ENCODE results near the gene B4GALNT3. TPM values are rescaled to one million over a fixed set of nuclear protein-coding genes. Genes with fewer than 3 reads are reported as not detected.
A peak's percentile ranks its signal among the peaks of the same experiment; 100 is the strongest.

The B4GALNT3 gene
- total and polyA plus RNA-seq, 2 experiments from 2014 or later = 2.8 to 15.8 TPM

DNA sequence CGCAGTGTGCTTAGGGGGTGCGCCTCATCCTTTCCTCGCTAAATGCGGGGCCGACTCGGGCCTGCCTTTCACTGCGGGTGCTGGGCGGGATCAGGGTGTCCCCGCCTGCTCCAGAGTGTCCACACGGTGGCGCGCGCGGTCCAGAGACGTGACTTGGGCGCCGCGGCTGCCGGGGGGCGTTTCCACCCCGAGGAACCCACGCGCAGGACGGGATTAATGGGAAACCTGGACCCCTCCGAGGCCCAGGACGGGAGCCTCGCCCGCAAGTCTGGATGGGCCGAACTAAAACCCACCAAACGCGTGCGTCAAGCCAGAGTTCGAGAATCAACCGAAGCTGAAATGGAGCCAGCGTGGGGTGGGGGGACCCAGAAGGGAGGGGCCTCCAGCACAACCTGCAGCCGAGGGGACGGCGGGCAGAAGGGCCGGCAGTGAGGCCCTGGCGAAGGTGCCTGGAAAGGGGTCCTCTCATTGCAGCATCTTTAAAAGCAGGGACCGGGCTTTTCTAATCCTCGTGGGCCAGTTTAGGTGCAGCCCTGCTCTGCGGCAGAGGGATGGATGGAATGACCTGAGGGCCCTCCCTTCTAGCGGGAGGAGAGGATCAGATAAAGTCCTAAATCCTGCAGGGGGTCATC, 110.2 kb downstream of the B4GALNT3 start (continued):
- TF ChIP-seq CREB1 (CRISPR knock-in tag; IDR thresholded peaks at IDR 0.05; ENCODE audit: low read depth) = no peak
- no peak for TF ChIP-seq EZH2 (IDR thresholded peaks at IDR 0.05; ENCODE audit: low read depth, unreplicated experiment)
- TF ChIP-seq STAT1 (IDR thresholded peaks at IDR 0.05; ENCODE audit: unreplicated experiment) = no peak
- TF ChIP-seq POLR2AphosphoS5 (IDR thresholded peaks at IDR 0.05; ENCODE audit: low read depth) = peak; percentile 22; the same call in 1 of the 2 replicates
- TF ChIP-seq JUNB (IDR thresholded peaks at IDR 0.05; ENCODE audit: unreplicated experiment) = no peak
- TF ChIP-seq ZNF114 (CRISPR knock-in tag; IDR thresholded peaks at IDR 0.05) = no peak

DNA sequence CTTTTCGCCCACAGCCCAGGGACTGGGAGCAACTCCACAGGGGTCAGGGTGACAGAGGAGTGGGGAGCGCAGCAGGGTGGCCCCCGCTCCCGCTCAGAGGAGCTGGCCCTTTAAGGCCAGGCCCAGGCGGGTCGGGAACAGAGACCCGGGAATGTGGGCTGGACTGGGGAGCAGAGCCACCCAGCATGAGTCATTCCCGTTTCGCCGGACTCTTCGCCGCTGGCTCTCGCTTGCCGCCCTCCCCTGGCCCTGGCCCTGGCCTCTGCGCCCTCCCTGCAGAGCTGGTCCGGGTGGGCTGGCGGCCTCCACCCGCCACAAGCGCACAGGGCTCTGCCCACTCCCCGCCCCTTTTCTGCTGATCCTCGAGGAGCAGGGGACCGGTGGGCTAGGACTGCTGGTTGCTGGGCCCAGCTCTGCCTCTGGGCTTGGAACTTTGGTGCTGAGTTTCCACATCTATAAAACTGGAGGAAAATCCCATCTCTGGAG, 110.7 kb downstream of the B4GALNT3 start:
- Mint-ChIP-seq H3K36me3 (ENCODE audit: low read depth) (no peaks in the 10 kb centered on the region; the same call in 2 of the 3 replicates), H3K9me3 (no peaks in the 10 kb centered on the region; the same call in 2 of the 3 replicates), H3K4me3 (peak overlapping the region; percentile 82), H3K27ac (no peak overlapping the region), H3K27me3 (ENCODE audit: insufficient read depth, low read depth, poor library complexity) (peaks cover 14% of the 10 kb centered on the region), H3K4me1 (peaks cover 8% of the 10 kb centered on the region; the same call in 2 of the 3 replicates)
- Histone ChIP-seq H3K27me3 (ENCODE audit: insufficient read depth) (no peaks in the 10 kb centered on the region), H3K36me3 (ENCODE audit: insufficient read depth) (no peaks in the 10 kb centered on the region), H3K79me2 (replicated peaks; ENCODE audit: insufficient read depth) (no peaks in the 10 kb centered on the region), H3F3A (replicated peaks; ENCODE audit: low read depth) (0 out of 2 replicates have a peak, but pooled peaks cover 3% of the 10 kb centered on the region), H3K4me1 (ENCODE audit: insufficient read depth) (peaks cover 7% of the 10 kb centered on the region; the same call in 1 of the 2 replicates), H3K27ac (ENCODE audit: low read depth) (peak overlapping the region; percentile 63; the same call in 1 of the 2 replicates), H2AFZ (peak overlapping the region; percentile 100), H3K4me3 (peak overlapping the region; percentile 92), H4K20me1 (replicated peaks; ENCODE audit: insufficient read depth) (no peaks in the 10 kb centered on the region), H3K9me2 (ENCODE audit: insufficient read depth) (no peaks in the 10 kb centered on the region), H3K4me2 (peak overlapping the region; percentile 99)
- DNase-seq (ENCODE audit: low spot score) = peak; percentile 86
- TF ChIP-seq CREB1 (CRISPR knock-in tag; IDR thresholded peaks at IDR 0.05; ENCODE audit: low read depth) (0 out of 2 replicates have a peak, but pooled peaks have one; percentile 4), JUNB (IDR thresholded peaks at IDR 0.05; ENCODE audit: unreplicated experiment) (no peak)
- ATAC-seq = peak; percentile 79

DNA sequence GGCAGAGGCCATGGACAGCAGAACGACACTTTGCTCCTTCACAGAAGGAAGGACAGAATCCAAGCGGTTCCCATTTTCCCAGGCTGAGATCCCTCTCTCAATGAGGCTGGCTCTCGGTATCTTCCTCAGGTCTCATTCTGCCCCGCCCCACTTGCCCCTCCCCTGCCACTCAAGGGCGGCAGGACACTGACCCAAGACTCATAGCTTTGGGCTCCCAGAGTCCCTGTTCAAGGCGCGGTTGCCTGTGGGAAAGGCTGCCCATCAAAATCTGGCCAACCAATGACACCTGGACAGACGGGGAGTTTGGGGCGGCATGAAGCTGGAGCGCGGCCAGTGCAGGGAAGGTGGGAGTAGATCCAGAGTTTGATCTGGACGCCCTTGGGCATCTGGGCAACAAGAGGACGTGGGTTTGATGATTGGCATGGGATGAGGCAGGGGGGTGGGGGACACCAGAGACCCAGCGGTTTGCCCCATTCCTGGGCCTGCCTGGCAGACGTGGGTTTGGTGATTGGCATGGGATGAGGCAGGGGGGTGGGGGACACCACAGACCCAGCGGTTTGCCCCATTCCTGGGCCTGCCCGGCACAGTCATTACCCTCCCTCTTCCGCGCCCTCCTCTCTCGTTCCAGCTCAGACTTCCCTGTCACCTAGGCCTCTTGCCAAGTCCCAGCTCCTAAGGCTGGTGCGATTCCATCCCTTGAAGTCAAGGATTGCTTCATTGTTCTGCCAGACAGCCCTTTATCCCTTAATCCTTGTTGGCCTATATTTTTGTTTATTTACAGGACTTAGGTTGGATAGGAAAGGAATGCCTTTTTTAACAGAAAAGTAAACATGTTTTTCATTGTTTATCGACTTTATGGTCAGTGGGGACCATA, 111.4 kb downstream of the B4GALNT3 start:
- Histone ChIP-seq H3K27me3 (ENCODE audit: insufficient read depth) (no peaks in the 10 kb centered on the region), H3K4me2 (peak overlapping the region; percentile 99), H3K36me3 (ENCODE audit: insufficient read depth) (no peaks in the 10 kb centered on the region), H3K79me2 (replicated peaks; ENCODE audit: insufficient read depth) (no peaks in the 10 kb centered on the region), H3K4me1 (ENCODE audit: insufficient read depth) (peaks cover 7% of the 10 kb centered on the region; the same call in 1 of the 2 replicates), H3K4me3 (peak overlapping the region; percentile 92), H4K20me1 (replicated peaks; ENCODE audit: insufficient read depth) (no peaks in the 10 kb centered on the region), H3K27ac (ENCODE audit: low read depth) (peak overlapping the region; percentile 63; the same call in 1 of the 2 replicates), H3K9me2 (ENCODE audit: insufficient read depth) (no peaks in the 10 kb centered on the region), H2AFZ (peak overlapping the region; percentile 100), H3F3A (replicated peaks; ENCODE audit: low read depth) (0 out of 2 replicates have a peak, but pooled peaks cover 3% of the 10 kb centered on the region)
- TF ChIP-seq JUNB (IDR thresholded peaks at IDR 0.05; ENCODE audit: unreplicated experiment) (no peak), ZNF114 (CRISPR knock-in tag; IDR thresholded peaks at IDR 0.05) (no peak), EZH2phosphoT487 (IDR thresholded peaks at IDR 0.05; ENCODE audit: unreplicated experiment) (no peak), STAT1 (IDR thresholded peaks at IDR 0.05; ENCODE audit: unreplicated experiment) (no peak), POLR2AphosphoS5 (IDR thresholded peaks at IDR 0.05; ENCODE audit: low read depth) (peak; percentile 61; the same call in 1 of the 2 replicates), ZNF331 (CRISPR knock-in tag; IDR thresholded peaks at IDR 0.05; ENCODE audit: low read depth) (no peak)
- TF ChIP-seq, protein P1, sequence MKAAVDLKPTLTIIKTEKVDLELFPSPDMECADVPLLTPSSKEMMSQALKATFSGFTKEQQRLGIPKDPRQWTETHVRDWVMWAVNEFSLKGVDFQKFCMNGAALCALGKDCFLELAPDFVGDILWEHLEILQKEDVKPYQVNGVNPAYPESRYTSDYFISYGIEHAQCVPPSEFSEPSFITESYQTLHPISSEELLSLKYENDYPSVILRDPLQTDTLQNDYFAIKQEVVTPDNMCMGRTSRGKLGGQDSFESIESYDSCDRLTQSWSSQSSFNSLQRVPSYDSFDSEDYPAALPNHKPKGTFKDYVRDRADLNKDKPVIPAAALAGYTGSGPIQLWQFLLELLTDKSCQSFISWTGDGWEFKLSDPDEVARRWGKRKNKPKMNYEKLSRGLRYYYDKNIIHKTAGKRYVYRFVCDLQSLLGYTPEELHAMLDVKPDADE (IDR thresholded peaks at IDR 0.05) = no peak
- TF ChIP-seq, protein P2, sequence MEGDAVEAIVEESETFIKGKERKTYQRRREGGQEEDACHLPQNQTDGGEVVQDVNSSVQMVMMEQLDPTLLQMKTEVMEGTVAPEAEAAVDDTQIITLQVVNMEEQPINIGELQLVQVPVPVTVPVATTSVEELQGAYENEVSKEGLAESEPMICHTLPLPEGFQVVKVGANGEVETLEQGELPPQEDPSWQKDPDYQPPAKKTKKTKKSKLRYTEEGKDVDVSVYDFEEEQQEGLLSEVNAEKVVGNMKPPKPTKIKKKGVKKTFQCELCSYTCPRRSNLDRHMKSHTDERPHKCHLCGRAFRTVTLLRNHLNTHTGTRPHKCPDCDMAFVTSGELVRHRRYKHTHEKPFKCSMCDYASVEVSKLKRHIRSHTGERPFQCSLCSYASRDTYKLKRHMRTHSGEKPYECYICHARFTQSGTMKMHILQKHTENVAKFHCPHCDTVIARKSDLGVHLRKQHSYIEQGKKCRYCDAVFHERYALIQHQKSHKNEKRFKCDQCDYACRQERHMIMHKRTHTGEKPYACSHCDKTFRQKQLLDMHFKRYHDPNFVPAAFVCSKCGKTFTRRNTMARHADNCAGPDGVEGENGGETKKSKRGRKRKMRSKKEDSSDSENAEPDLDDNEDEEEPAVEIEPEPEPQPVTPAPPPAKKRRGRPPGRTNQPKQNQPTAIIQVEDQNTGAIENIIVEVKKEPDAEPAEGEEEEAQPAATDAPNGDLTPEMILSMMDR (conservative IDR thresholded peaks at IDR 0.05; ENCODE audit: low read depth in 2 of 2) = no peak
- ATAC-seq (peak; percentile 70), DNase-seq (ENCODE audit: low spot score) (peak; percentile 80)
- H3K4me3 Mint-ChIP-seq = peak overlapping the region; percentile 82
- H3K36me3 Mint-ChIP-seq (ENCODE audit: low read depth) = no peaks in the 10 kb centered on the region; the same call in 2 of the 3 replicates
- peaks cover 10% of the 10 kb centered on the region; the same call in 2 of the 3 replicates for H3K4me1 Mint-ChIP-seq
- H3K27me3 Mint-ChIP-seq (ENCODE audit: insufficient read depth, low read depth, poor library complexity) = peaks cover 16% of the 10 kb centered on the region
- H3K27ac Mint-ChIP-seq = no peak overlapping the region
- no peaks in the 10 kb centered on the region; the same call in 2 of the 3 replicates for H3K9me3 Mint-ChIP-seq
